Measurements from ENCODE around the gene PRSS33.

Gene PRSS33, protein sequence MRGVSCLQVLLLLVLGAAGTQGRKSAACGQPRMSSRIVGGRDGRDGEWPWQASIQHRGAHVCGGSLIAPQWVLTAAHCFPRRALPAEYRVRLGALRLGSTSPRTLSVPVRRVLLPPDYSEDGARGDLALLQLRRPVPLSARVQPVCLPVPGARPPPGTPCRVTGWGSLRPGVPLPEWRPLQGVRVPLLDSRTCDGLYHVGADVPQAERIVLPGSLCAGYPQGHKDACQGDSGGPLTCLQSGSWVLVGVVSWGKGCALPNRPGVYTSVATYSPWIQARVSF

DNA sequence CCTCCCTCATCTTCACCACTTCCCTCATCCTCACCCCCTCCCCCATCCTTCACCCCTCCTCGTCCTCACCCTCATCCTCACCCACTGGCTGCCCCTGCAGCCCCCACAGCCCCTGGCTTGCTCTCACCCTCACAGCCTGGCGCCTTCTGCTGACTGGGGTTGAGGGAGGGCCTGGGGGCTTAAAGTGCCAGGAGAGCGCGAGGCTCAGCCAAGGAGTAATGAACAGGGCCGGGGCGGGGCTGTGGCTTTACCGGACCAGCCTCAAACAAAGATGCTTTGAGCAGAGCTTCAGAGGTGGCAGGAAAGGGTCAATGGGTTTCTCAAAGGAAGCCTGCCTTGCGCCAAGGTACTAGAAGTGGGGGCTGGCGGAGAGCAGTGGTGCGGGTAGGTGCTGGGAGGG, at the start of gene PRSS33:
PRSS33 (minus strand) TSS at position 155 of the 400 bp plus-strand sequence. CDS start 1,013 bp downstream, outside the sequence.
- no peak for DNase-seq (ENCODE audit: low read depth)
- Histone ChIP-seq H3K9me3 (ENCODE audit: control insufficient read depth, low read length) (peaks cover 2% of the 10 kb centered on the region), H3K4me1 (ENCODE audit: control insufficient read depth, insufficient read depth, low read length) (no peaks in the 10 kb centered on the region), H3K36me3 (ENCODE audit: control insufficient read depth, insufficient read depth, low read length, severe bottlenecking) (no peaks in the 10 kb centered on the region), H3K9ac (ENCODE audit: low read length) (no peak within 1 kb of the TSS), H3K4me3 (ENCODE audit: low read length) (no peak within 1 kb of the TSS), H3K27me3 (replicated peaks; ENCODE audit: control insufficient read depth, insufficient read depth, low read length) (peaks cover 80% of the 10 kb centered on the region)

DNA sequence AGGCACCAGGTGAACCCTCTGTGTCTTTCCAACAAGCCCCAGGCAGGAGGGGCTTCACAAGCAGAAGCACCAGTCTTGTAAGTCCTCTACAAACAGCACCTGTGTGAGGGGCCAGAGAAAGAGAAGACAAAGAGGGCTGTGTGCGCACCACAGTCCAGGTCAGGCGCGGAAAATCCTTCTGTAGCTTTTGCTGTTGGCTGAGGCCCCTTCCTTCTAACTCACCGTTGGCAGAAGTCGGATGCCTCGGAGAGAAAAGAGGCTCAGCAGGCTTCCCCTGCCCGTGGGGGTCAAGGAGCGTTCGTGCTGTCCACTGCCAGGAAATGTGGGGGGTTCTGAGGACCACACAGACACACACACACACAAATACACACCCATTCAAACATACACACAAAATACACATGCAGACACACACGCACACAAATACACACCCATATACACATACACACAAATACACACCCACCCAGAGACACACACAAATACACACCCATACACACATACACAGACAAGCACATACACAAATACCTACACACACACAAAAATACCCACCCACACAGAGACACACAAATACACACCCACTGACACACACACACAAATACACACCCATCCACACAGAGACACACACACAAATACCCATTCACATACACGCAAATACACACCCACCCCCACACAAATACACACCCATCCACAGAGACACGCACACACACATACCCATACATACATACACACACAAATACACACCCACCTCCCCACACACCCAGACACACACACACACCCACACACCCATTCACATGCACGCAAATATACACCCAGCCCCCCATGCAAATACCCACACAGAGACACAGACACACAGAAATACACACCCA, 49.5 kb upstream of the PRSS33 start:
- H3K9ac ChIP-seq (ENCODE audit: low read length): no peak overlapping the region
- no peak for DNase-seq (ENCODE audit: low read depth)

DNA sequence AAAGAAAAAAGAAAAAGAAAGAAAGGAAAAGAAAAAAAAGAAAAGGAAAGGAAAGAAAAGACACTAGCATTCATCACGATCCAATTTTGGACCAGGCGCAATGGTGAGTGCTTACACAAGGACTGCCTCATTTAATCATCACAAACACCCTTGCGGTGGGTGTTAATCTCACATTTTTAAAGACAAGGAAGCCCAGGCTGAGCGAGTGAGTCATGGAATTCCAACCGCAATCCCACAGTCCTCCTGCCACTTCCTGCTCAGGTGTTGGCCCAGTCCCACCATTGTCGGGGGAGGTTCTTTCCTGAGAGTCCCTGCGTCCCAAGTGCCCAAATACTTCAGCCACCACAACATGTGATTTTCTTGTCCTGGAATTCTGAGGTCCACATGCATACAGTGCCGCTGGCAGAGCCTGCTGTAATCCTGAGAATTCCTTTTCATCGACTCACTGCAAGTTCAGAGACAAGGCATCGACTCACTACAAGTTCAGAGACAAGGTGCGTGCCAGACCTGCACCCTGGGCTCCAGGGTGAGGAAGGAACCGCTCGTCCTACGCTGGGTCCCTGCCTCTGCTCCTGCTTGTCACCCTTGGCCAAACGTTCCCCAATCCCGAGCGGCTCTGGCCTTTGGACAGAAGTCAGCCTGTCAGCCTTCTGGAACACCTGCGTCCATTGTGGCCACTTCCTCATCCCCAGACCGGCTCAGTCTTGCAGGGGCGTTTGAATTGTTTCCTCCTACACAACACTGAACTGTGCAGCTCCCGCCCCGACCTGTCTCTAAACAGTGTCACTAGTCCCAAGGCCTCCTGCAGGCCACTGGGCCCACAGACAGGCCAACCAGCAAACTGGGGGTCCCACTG, 48.5 kb upstream of the PRSS33 start:
- H3K4me1 ChIP-seq (ENCODE audit: control insufficient read depth, insufficient read depth, low read length): peaks cover 9% of the 10 kb centered on the region
- H3K4me3 ChIP-seq (ENCODE audit: low read length): no peak overlapping the region
- DNase-seq (ENCODE audit: low read depth): peak; percentile 79
- no peaks in the 10 kb centered on the region for H3K9me3 ChIP-seq (ENCODE audit: control insufficient read depth, low read length)
- H3K36me3 ChIP-seq (ENCODE audit: control insufficient read depth, insufficient read depth, low read length, severe bottlenecking): no peaks in the 10 kb centered on the region
- no peak overlapping the region for H3K9ac ChIP-seq (ENCODE audit: low read length)
- H3K27me3 ChIP-seq (replicated peaks; ENCODE audit: control insufficient read depth, insufficient read depth, low read length): peaks cover 22% of the 10 kb centered on the region

More for the DNA sequence above, 49.5 kb upstream of the PRSS33 start:
- Histone ChIP-seq H3K4me1 (ENCODE audit: control insufficient read depth, insufficient read depth, low read length) (peaks cover 9% of the 10 kb centered on the region), H3K36me3 (ENCODE audit: control insufficient read depth, insufficient read depth, low read length, severe bottlenecking) (no peaks in the 10 kb centered on the region), H3K27me3 (replicated peaks; ENCODE audit: control insufficient read depth, insufficient read depth, low read length) (peaks cover 12% of the 10 kb centered on the region), H3K4me3 (ENCODE audit: low read length) (no peak overlapping the region), H3K9me3 (ENCODE audit: control insufficient read depth, low read length) (no peaks in the 10 kb centered on the region)

DNA sequence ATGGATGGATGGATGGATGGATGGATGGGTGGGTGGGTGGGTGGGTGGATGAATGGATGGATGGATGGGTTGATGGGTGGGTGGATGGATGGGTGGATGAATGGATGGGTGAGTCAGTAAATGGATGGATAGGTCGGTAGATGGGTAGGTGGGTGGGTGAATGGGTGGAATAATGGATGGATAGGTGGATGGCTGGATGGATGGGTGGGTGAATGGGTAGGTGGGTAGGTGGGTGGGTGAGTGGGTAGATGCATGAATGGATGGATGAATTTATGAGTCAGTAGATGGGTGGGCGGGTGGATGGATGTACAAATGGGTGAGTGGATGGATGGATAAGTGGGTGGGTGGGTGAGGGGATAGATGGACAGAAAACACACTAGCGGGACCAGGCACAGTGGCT, 47.6 kb upstream of the PRSS33 start:
- Histone ChIP-seq H3K9me3 (ENCODE audit: control insufficient read depth, low read length) (no peaks in the 10 kb centered on the region), H3K9ac (ENCODE audit: low read length) (no peak overlapping the region), H3K4me1 (ENCODE audit: control insufficient read depth, insufficient read depth, low read length) (peaks cover 9% of the 10 kb centered on the region), H3K27me3 (replicated peaks; ENCODE audit: control insufficient read depth, insufficient read depth, low read length) (peaks cover 25% of the 10 kb centered on the region), H3K4me3 (ENCODE audit: low read length) (no peak overlapping the region), H3K36me3 (ENCODE audit: control insufficient read depth, insufficient read depth, low read length, severe bottlenecking) (no peaks in the 10 kb centered on the region)
- DNase-seq (ENCODE audit: low read depth): no peak

DNA sequence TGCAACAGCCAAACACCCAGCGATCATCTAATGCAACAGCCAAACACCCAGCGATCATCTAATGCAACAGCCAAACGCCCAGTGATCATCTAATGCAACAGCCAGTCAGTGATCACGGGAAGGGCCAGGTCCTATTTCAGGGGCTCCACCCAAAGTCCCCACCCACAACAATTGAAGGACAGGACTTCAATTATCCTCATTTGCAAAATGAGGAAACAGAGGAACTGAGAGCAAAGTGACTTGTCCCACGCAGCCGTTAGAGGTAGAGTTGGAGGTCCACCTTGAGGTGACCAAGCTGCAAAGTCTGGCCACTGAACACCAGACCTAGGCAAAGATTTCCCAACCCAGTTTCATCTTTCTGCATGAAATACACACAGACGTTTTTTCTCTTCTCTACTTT, 46.4 kb upstream of the PRSS33 start:
- H3K36me3 ChIP-seq (ENCODE audit: control insufficient read depth, insufficient read depth, low read length, severe bottlenecking): no peaks in the 10 kb centered on the region
- peaks cover 31% of the 10 kb centered on the region for H3K27me3 ChIP-seq (replicated peaks; ENCODE audit: control insufficient read depth, insufficient read depth, low read length)
- H3K4me3 ChIP-seq (ENCODE audit: low read length): no peak overlapping the region
- no peaks in the 10 kb centered on the region for H3K9me3 ChIP-seq (ENCODE audit: control insufficient read depth, low read length)
- peaks cover 4% of the 10 kb centered on the region for H3K4me1 ChIP-seq (ENCODE audit: control insufficient read depth, insufficient read depth, low read length)
- H3K9ac ChIP-seq (ENCODE audit: low read length): no peak overlapping the region
- DNase-seq (ENCODE audit: low read depth): no peak

DNA sequence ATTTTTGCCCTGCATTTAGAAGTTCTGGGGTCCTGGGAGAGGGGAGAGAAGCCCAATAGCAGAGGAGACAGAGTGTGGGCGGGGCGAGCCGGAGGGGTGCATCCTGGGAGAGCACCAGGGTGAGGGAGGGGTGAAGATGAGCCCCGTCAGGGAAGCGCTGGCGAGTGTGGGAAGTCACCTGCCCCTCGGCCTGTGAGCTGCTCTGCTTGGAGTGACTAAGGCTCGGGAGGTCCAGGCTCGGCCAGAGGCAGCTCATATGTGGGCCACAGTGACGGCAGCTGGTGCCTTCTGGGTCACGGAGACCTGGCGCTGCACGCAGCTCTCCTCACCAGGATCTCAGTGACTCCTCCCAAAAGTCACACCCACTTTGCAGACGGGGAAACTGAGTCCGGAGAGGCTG, 43.8 kb upstream of the PRSS33 start:
- H3K27me3 ChIP-seq (replicated peaks; ENCODE audit: control insufficient read depth, insufficient read depth, low read length): peaks cover 53% of the 10 kb centered on the region
- peaks cover 4% of the 10 kb centered on the region for H3K4me1 ChIP-seq (ENCODE audit: control insufficient read depth, insufficient read depth, low read length)
- H3K4me3 ChIP-seq (ENCODE audit: low read length): no peak overlapping the region
- DNase-seq (ENCODE audit: low read depth): no peak
- no peaks in the 10 kb centered on the region for H3K36me3 ChIP-seq (ENCODE audit: control insufficient read depth, insufficient read depth, low read length, severe bottlenecking)
- H3K9ac ChIP-seq (ENCODE audit: low read length): no peak overlapping the region
- no peaks in the 10 kb centered on the region for H3K9me3 ChIP-seq (ENCODE audit: control insufficient read depth, low read length)

DNA sequence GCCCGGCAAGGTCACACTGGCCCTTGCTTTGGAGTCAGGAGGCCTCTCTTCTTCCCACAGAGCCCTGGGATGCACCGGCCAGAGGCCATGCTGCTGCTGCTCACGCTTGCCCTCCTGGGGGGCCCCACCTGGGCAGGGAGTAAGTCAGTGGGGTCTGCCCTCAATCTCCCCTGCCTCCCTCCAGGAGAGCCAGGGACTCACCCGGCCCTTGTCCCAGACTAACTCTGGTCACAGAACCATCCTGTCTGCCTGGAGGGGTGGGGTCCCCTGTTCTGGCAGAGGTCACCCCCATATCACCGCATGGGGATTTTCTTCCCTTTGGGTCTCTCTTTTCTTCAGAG, 43.0 kb upstream of the PRSS33 start:
- DNase-seq (ENCODE audit: low read depth): no peak
- no peak overlapping the region for H3K4me3 ChIP-seq (ENCODE audit: low read length)
- H3K36me3 ChIP-seq (ENCODE audit: control insufficient read depth, insufficient read depth, low read length, severe bottlenecking): no peaks in the 10 kb centered on the region
- no peak overlapping the region for H3K9ac ChIP-seq (ENCODE audit: low read length)
- no peaks in the 10 kb centered on the region for H3K9me3 ChIP-seq (ENCODE audit: control insufficient read depth, low read length)
- H3K4me1 ChIP-seq (ENCODE audit: control insufficient read depth, insufficient read depth, low read length): peaks cover under 1% of the 10 kb centered on the region
- peaks cover 62% of the 10 kb centered on the region for H3K27me3 ChIP-seq (replicated peaks; ENCODE audit: control insufficient read depth, insufficient read depth, low read length)

DNA sequence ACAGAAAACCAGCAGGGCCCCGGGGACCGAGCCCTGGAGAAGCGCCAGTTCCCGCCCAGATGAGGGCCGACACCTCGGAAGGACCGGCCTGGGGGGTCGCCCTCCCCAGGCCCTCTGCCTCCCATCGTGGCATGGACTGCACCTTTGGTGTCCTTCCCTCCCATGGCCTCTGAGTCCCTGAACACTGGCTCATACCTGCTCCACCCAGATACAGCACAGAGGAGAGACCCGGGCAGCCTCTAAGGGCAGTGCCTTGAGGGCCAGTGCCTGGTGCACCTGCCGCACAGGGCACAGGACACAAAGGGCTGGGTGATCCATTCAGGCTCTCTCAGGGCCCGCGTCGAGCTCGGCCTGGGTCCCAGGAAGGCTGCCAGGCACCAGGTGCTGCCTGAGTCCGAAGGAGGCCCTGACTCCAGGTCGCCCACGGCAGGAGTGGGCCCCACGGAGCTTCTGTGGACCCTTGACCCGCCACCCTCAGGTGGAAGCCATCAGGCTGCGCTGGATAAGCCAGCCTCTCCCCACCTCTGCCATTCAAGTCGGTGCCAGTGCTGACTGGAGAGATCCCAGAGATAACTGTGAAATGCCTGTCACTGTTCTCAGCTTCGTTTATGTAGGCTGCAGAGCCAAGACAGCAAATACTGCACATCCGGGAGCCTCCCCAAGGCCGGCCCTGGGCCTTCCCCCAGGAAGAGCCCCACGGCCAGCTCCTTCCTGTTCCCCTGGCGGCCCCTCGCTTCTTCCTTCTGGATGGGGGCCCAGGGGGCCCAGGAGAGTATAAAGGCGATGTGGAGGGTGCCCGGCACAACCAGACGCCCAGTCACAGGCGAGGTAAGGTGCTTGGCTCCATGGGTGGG, 42.4 kb upstream of the PRSS33 start, which contains the start of gene ZG16B:
ZG16B (plus strand) TSS at position 803 of the 854 bp plus-strand sequence. CDS start 139 bp downstream, outside the sequence.
- Histone ChIP-seq H3K9ac (ENCODE audit: low read length) (no peak within 1 kb of the TSS), H3K4me3 (ENCODE audit: low read length) (no peak within 1 kb of the TSS), H3K4me1 (ENCODE audit: control insufficient read depth, insufficient read depth, low read length) (no peaks in the 10 kb centered on the region), H3K27me3 (replicated peaks; ENCODE audit: control insufficient read depth, insufficient read depth, low read length) (peaks cover 63% of the 10 kb centered on the region), H3K36me3 (ENCODE audit: control insufficient read depth, insufficient read depth, low read length, severe bottlenecking) (no peaks in the 10 kb centered on the region), H3K9me3 (ENCODE audit: control insufficient read depth, low read length) (no peaks in the 10 kb centered on the region)
- DNase-seq (ENCODE audit: low read depth): no peak

DNA sequence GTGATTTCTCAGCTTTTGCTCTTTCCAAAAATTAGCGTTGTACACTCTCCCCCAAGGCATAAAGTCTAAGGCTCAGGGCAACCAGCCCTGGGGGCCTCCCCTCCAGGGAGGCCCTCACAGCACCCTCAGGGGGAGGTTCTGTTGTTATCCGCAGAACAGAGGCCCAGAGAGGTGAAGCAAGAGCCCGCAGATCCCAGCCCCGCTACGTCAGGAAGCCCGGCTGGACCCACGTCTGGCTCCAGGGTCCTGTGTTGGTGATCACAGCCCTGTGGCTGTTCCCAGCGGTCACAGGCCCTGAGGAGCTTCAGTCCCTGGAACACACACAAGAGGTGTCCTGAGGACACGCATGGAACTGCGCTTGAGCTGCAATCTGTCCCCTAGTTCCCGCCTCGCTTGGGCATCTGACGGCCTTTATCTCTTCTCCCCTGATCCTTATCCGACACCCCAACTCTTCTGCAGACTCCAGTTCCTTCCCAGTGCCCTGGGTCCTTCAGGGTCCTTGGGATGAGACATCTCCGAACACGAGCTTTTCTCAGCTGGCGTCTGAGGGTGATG, 41.6 kb upstream of the PRSS33 start:
- Histone ChIP-seq H3K4me1 (ENCODE audit: control insufficient read depth, insufficient read depth, low read length) (no peaks in the 10 kb centered on the region), H3K36me3 (ENCODE audit: control insufficient read depth, insufficient read depth, low read length, severe bottlenecking) (no peaks in the 10 kb centered on the region), H3K27me3 (replicated peaks; ENCODE audit: control insufficient read depth, insufficient read depth, low read length) (peaks cover 63% of the 10 kb centered on the region), H3K4me3 (ENCODE audit: low read length) (no peak overlapping the region), H3K9ac (ENCODE audit: low read length) (no peak overlapping the region), H3K9me3 (ENCODE audit: control insufficient read depth, low read length) (no peaks in the 10 kb centered on the region)
- DNase-seq (ENCODE audit: low read depth): no peak

DNA sequence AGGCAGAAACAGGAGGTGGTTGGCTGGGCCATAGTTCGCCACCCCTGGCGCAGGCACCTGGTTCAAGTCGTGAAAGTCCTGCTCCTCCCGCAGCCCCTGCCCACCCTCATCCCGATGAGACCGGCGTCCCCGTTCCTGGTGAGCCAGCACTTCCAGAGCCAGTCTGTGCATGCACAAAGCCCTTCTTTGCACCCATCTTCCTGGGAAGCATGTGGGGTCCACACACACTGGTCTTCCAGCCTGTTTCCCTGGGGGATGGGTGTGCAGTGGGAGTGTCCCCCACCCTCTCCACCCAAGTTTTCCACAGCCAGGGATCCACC, 41.1 kb upstream of the PRSS33 start:
- no peak overlapping the region for H3K4me3 ChIP-seq (ENCODE audit: low read length)
- H3K36me3 ChIP-seq (ENCODE audit: control insufficient read depth, insufficient read depth, low read length, severe bottlenecking): no peaks in the 10 kb centered on the region
- H3K27me3 ChIP-seq (replicated peaks; ENCODE audit: control insufficient read depth, insufficient read depth, low read length): peaks cover 63% of the 10 kb centered on the region
- DNase-seq (ENCODE audit: low read depth): no peak
- no peaks in the 10 kb centered on the region for H3K9me3 ChIP-seq (ENCODE audit: control insufficient read depth, low read length)
- H3K4me1 ChIP-seq (ENCODE audit: control insufficient read depth, insufficient read depth, low read length): no peaks in the 10 kb centered on the region
- H3K9ac ChIP-seq (ENCODE audit: low read length): no peak overlapping the region

Measured in adipocyte (in vitro differentiated cells).